HCT116 (cell line): Measurements from ENCODE around the gene PPP1R3E.
A peak's percentile ranks its signal among the peaks of the same experiment; 100 is the strongest.

Source experiments
- CTCF ChIP-seq, 3 experiments: fragments of 200-600 bp in 1 of 3; sonication (generic) in 1 of 3; IDR thresholded peaks in 2 of 3; conservative IDR thresholded peaks in 1 of 3; 2 replicates each; pipeline ENCODE4 v1.5.1; 2012 to 2017; ENCODE audit warnings: low read depth in 2 of 3, low read length in 2 of 3, antibody characterized with exemption in 1 of 3, borderline replicate concordance in 1 of 3, control low read depth in 1 of 3, mild to moderate bottlenecking in 1 of 3, mixed read lengths in 1 of 3, mixed run types in 1 of 3, moderate library complexity in 1 of 3; ENCODE audit not compliant: insufficient read depth in 1 of 3
- ELF1 ChIP-seq: IDR thresholded peaks from 2 replicates; pipeline ENCODE4 v1.6.1; 2012; ENCODE audit warnings: low read depth, borderline replicate concordance
- FOSL1 ChIP-seq: IDR thresholded peaks from 2 replicates; pipeline ENCODE4 v1.6.1; 2012; ENCODE audit warnings: low read depth
- POLR2A ChIP-seq: IDR thresholded peaks from 2 replicates; pipeline ENCODE4 v1.7.0; 2011; ENCODE audit warnings: borderline replicate concordance; ENCODE audit not compliant: insufficient read depth, insufficient read length; ENCODE audit errors: extremely low read depth
- POLR2AphosphoS5 ChIP-seq: IDR thresholded peaks from 2 replicates; pipeline ENCODE4 v1.6.1; 2011; ENCODE audit warnings: mild to moderate bottlenecking, low read depth, low read length, moderate library complexity
- SIN3A ChIP-seq: IDR thresholded peaks from 2 replicates; pipeline ENCODE4 v1.6.1; 2012; ENCODE audit warnings: low read depth
- SRF ChIP-seq: IDR thresholded peaks from 2 replicates; pipeline ENCODE4 v1.6.1; 2012; ENCODE audit warnings: low read depth
- TCF7L2 ChIP-seq: IDR thresholded peaks from 2 replicates; pipeline ENCODE4 v1.7.0; 2011; ENCODE audit warnings: borderline replicate concordance, inconsistent platforms; ENCODE audit not compliant: insufficient read depth, insufficient read length; ENCODE audit errors: extremely low read depth
- ZBTB33 ChIP-seq: IDR thresholded peaks from 2 replicates; pipeline ENCODE4 v1.6.1; 2011; ENCODE audit warnings: mild to moderate bottlenecking, low read length, moderate library complexity; ENCODE audit not compliant: insufficient replicate concordance; ENCODE audit errors: extremely low read depth

- no peak for TF ChIP-seq CTCF (IDR thresholded peaks at IDR 0.05 in 2 of 3, conservative IDR thresholded peaks at IDR 0.05 in 1 of 3; ENCODE audit: borderline replicate concordance in 1 of 3, insufficient read depth in 1 of 3, low read depth in 2 of 3, low read length in 2 of 3)
- no peak for TF ChIP-seq POLR2A
- peak; percentile 65; the same call in 1 of the 2 replicates for TF ChIP-seq SRF
- peak; percentile 61 for TF ChIP-seq POLR2AphosphoS5
- no peak for TF ChIP-seq ELF1
- no peak for TF ChIP-seq ZBTB33
- TF ChIP-seq SIN3A, result peak; percentile 18; the same call in 1 of the 2 replicates
- TF ChIP-seq FOSL1, result no peak
- no peak for TF ChIP-seq TCF7L2
These were observed 18.2 kb upstream of the PPP1R3E start, which contains the start of gene PABPN1 for GRCh38 chr14:23320584-23321571.
